Medulla oblongata (tissue), 1 donor: ENCODE data around the gene KCTD7.
"Not testable (repeated sequence)": the region's sequence is repeated elsewhere in the genome, so short reads cannot be mapped to it uniquely, and the experiment has no call there.

Experiments used
- DNase-seq: peaks from one replicate; pipeline ENCODE4 v3.0.0-alpha.2; 2015; ENCODE audit errors: extremely low spot score

The KCTD7 gene

DNA sequence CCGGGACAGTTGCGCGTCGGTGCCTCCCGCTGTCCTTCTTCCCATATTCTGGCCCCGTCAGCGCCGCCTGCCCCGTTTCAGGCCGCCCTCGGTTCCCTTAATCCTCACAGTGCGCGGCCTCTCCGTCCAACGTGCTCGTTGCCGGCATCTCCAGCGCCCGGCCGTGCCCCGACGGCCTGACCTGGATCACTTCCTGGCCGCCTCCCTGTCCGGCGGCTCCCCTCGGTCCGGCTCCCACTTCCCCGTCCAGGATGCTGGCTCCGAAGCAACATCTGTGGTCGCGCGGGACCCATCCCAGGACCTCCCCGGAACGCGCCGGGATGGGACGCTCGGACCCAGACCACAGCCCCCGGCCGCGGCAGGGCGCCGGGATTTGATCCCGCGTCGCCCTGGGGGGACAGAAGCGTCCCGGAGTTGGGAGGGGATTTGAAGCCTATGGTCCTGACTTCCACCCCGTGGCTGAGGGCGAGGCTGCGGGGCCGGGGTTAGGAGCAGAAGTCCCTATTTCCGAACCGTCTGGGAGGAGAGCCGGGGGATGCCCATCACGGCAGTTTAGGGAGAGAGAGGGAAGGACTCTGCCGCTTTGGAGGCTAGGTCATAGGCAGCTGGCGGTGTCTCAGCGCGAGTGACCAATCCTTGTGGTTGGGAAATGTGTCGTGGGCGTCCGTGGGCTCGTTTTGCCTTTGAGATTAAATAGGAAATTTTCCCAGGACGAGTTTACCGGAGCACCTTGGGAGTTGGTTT lies 53.8 kb downstream of the KCTD7 start:
- no peak for DNase-seq

DNA sequence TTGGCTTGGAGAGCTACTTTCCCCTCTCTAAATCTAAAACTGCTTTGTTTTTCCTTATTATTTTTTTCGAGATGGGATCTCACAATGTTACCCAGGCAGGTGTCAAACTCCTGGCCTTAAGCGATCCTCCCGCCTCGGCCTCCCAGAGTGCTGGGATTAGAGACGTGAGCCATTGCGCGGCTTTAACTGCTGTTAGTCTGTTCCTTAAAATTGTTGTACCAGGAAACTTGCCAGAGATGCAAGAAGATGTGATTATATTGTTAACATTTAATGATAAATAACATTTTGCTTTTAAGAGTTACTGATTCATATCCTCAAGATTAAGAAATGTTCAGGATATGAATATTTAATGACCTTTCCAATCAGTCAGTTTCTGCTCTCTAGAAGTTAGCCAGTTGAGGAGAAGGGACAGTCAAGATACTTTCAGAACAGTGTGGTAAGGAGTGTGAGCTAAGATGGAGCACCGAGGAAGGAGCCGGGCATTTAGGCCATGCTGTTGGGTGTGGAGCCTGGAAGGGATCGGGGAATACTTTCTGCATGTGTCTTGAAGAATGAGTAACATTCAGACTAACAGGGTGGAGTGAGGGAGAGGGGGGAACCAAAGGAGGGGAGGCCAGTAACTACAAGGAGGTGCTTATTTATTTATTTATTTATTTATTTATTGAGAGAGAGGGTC lies 54.6 kb downstream of the KCTD7 start:
- not testable (repeated sequence) for DNase-seq

DNA sequence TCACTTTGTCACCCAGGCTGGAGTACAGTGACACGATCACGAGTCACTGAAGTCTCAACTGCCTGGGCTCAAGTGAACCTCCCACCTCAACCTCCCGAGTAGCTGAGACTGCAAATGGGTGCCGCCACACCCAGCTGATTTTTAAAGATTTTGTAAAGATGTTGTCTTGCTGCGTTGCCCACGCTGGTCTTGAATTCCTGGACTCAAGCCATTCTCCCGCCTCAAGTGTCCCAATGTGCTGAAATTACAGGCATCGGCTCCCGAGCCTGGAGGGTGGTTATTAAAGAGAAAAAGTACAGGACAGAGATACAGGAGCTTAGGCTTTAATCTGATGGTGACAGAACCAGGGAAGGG lies 55.1 kb downstream of the KCTD7 start:
- no peak for DNase-seq

DNA sequence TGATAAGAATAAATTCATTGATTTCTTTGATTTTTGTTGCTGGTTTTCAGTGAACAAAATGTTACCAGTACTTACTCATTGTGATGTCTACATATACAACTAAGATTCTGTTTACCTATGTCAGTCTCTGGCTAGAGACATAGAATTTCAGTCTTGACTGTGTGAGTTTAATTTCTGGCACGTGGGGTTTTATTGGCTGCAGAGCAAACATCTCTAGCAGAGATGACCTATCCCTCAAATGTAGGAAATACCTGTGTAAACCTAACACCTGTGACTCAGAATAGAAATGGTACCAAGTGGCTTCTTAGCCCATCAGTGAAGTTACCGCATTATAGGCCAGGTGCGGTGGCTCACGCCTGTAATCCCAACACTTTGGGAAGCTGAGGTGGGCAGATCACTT lies 57.0 kb downstream of the KCTD7 start:
- DNase-seq = not testable (repeated sequence)

DNA sequence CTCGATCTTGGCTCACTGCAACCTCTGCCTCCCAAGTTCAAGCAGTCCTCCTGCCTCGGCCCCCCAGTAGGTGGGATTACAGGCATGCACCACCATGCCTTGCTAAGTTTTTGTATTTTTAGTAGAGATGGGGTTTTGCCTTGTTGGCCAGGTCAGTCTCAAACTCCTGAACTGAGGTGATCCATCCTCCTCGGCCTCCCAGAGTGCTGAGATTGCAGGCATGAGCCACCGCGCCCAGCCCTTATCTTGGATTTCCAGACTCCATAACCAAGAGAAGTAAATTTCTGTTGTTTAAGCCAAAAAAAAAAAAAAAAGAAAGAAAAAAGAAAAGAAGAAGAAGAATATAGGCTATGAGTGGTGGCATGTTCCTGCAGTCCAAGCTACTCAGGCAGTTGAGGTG lies 58.5 kb downstream of the KCTD7 start:
- no peak for DNase-seq

DNA sequence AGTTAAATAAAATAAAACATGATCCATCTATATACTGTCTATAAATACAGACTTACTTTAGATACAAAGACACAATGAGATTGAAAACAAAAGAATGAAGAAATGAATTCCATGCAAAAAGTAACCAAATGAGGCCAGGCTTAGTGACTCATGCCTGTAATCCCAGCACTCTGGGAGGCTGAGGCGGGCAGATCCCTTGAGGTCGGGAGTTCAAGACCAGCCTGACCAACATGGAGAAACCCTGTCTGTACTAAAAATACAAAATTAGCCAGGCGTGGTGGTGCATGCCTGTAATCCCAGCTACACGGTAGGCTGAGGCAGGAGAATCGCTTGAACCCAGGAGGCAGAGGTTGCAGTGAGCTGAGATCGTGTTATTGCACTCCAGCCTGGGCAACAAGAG lies 59.0 kb downstream of the KCTD7 start:
- not testable (repeated sequence) for DNase-seq

DNA sequence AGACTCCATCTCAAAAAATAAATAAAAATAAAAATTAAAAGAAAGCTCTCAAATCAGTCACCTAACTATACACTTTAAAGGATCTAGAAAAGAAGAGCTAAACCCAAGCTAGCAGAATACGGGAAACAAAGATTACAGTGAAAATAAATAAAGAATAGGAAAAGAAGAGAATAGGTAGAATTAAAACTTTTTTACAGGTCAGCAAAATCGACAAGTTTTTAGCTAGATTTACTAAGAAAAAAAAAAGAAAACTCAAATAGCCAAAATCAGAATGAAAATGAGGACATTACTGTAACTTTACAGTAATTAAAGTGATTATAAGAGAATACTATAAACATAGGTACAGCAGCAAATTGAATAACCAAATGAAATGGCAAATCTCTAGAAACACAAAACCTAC lies 60.4 kb downstream of the KCTD7 start:
- no peak for DNase-seq

DNA sequence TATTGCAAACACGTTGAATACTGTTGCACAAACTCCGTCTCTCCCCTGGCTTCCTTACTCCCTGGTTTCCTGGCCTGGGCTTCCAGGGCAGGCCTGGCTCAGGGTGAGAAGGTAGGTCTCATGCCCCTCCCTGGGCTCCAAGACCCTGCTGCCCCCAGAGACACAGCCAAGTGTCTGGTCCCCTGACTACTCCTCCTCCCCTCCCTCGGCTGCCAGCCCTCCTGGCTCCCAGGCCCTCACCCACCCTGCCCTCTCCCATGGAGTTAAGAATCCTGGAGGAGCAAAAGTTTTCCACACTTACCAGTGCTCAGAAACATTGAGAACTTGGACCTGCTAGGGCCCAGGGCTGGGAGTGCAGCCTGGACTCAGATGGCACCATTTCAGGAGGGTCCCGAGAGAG lies 64.7 kb downstream of the KCTD7 start:
- no peak for DNase-seq
